ENCODE measurements around the gene ADAMTS9.

Gene ADAMTS9

DNA sequence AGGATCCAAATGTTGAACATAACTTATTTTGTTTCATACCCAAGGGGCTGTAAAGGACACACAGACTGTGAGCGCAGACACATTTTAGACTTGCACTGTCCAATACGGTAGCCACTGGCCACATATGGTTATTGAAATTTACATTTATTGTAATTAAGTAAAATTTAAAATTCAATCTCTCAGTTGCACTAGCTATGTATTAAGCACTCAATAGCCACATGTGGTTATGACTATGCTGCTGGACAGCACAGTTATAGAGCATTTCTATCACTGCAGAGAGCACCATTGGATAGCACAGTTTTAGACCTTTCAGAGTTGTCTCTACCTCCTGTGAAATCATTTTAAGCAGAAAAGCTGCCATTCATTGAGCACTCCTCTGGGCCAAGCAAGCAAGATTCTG, 204.3 kb downstream of the ADAMTS9 start:
- DNase-seq = no peak

DNA sequence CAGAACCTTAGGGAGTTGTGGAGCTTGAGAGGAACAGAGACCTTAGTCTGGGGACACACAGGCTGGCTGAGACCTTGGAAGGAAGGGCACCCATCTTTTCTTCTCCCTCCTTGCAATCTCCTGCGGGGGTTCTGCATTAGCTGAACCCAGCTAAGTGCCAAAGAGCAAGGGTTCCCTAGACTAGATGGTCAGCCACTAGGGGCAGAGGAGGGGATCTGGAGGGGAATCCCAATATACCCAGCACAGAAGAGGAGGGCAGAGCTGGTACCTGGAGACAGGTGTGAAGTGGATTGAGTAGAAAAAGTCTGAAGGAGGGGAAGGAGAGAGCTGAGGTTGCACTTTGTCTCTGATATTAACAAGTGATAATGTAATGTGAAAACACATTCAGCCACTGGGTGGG, 212.8 kb downstream of the ADAMTS9 start:
- DNase-seq = no peak

DNA sequence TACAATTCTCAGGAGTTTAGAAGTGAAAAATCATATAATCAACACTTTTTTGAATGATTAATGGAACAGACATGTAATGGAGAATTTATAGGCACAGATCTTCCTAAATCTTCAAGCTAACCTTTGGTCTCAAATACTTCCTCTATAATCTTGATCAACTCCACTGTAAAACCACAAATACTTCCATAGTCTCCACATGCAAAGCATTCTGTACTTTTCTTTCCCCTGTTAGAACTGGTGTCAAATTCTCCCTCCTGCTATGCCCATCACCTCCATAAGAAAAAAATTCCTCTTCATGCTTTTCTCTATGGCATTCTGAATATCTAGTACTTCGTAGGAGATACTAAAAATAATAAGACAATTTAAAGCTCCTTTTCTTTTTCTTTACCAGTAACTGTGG, 214.3 kb downstream of the ADAMTS9 start:
- no peak for DNase-seq

DNA sequence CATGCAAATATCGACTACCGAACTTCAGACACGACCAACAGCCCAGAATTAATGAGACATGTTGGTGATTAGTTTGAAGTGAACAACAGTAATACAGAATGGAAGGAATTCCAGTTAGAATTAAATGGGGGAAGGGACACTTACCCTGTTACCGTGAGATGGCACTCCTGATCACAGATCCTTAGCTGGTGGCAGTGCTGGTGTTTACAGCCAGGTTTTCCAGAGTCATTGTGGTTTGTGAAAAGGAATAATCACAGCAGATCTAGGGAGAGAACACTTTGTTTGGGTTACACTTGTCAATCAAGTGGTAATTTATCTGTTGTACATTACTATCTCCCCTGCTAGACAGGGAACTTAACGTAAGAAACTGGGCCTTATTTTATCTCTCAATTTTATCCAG, 217.4 kb downstream of the ADAMTS9 start:
- DNase-seq = no peak

DNA sequence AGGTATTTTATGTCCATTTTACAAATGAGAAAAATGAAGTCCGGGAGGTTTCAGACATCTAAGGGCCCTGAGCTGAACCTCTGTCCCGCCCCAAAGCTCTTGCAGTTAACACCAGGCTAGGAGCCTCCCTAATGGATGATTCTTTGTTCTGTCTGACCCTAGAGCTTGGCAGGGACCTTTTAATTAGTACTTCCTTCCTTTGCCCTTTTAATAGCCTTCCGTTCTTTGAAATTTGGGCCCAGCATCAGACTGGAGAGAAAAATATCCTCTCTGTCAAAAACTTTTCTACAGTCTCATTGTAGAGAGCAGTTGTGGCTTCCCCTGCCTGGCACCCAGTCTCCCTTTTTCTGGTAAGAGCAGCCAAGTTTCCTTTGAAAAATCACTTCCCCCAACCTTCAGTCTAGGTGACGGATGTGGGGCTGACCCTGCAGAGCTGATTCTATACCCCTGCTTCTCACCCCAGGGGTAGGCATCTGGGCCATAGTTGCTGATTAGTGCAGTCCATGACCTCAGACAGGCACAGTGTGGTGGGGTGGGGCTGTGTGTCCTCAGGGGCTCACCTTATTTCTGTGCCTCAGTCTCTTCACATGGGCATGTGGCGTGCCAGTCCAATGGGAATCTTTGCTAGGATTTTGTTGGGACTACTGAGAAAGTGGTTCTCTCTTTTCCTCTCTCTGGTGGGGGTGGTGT, 220.4 kb downstream of the ADAMTS9 start:
- no peak for DNase-seq

Data from NCI-H82 (cell line).